Bone marrow (tissue), 2 donors: ENCODE measurements around the gene PPM1F.
"Not testable (repeated sequence)": the region's sequence is repeated elsewhere in the genome, so short reads cannot be mapped to it uniquely, and the experiment has no call there.

Source experiments
- DNase-seq, 2 donors: peaks; one replicate each; lab custom pipeline; 2025; lab: John Stamatoyannopoulos, UW

Gene PPM1F

GRCh38 chr22:21940521-21940920, 12.1 kb downstream of the PPM1F start:
- no peak for DNase-seq

GRCh38 chr22:21939935-21940334, 12.7 kb downstream of the PPM1F start:
- not testable (repeated sequence) for DNase-seq

- DNase-seq: peak; percentile 27 to 60
Measured at GRCh38 chr22:21939461-21939913, 13.2 kb downstream of the PPM1F start.

- DNase-seq: no peak
Measured at GRCh38 chr22:21938906-21939305, 13.7 kb downstream of the PPM1F start.

GRCh38 chr22:21938071-21938822, 14.4 kb downstream of the PPM1F start:
- DNase-seq: peak; percentile 87 to 90

- no peak for DNase-seq
Measured at GRCh38 chr22:21937821-21938070, 14.9 kb downstream of the PPM1F start.

- peak in 1 of 2 donors; percentile 44 for DNase-seq
Measured at GRCh38 chr22:21937041-21937820, 15.4 kb downstream of the PPM1F start.

GRCh38 chr22:21936151-21936775, 16.4 kb downstream of the PPM1F start:
- peak; percentile 20 to 85 for DNase-seq

- no peak for DNase-seq
Measured at GRCh38 chr22:21933910-21934309, 18.7 kb downstream of the PPM1F start.

GRCh38 chr22:21933413-21933812, 19.2 kb downstream of the PPM1F start:
- DNase-seq: no peak

- no peak for DNase-seq
Measured at GRCh38 chr22:21932347-21932746, 20.3 kb downstream of the PPM1F start.

- DNase-seq: no peak
Measured at GRCh38 chr22:21931056-21931455, 21.6 kb downstream of the PPM1F start.

GRCh38 chr22:21929253-21929652, 23.4 kb downstream of the PPM1F start:
- no peak for DNase-seq

- DNase-seq: no peak
Measured at GRCh38 chr22:21928048-21928447, 24.6 kb downstream of the PPM1F start.

GRCh38 chr22:21927174-21927823, 25.3 kb downstream of the PPM1F start:
- DNase-seq: no peak

GRCh38 chr22:21926728-21927127, 25.9 kb downstream of the PPM1F start:
- no peak for DNase-seq

- DNase-seq: no peak
Measured at GRCh38 chr22:21923163-21923561, 29.5 kb downstream of the PPM1F start.

- no peak for DNase-seq
Measured at GRCh38 chr22:21922370-21923162, 30.1 kb downstream of the PPM1F start.

- no peak for DNase-seq
Measured at GRCh38 chr22:21921729-21922128, 30.9 kb downstream of the PPM1F start.

- no peak for DNase-seq
Measured at GRCh38 chr22:21921184-21921721, 31.4 kb downstream of the PPM1F start.
